ENCODE data around the gene MTUS2.

MTUS2 gene

GRCh38 chr13:29508876-29509252, 688.7 kb downstream of the MTUS2 start:
- Histone ChIP-seq H3K9me2 (replicated peaks; ENCODE audit: insufficient read depth, low read length) (no peaks in the 10 kb centered on the region), H3K9ac (ENCODE audit: low read length) (no peak overlapping the region), H3K4me2 (ENCODE audit: low read depth, low read length) (no peak overlapping the region), H3K9me3 (replicated peaks; ENCODE audit: insufficient read depth, low read length) (no peaks in the 10 kb centered on the region), H3K36me3 (replicated peaks; ENCODE audit: insufficient read depth, low read length) (no peaks in the 10 kb centered on the region), H3K4me3 (ENCODE audit: low read length) (no peak overlapping the region), H3F3A (ENCODE audit: insufficient read depth, low read length) (no peaks in the 10 kb centered on the region), H3K4me1 (ENCODE audit: low read length) (no peaks in the 10 kb centered on the region), H2AFZ (ENCODE audit: low read length) (no peak overlapping the region), H3K27ac (ENCODE audit: low read length) (no peak overlapping the region), H4K20me1 (ENCODE audit: insufficient read depth, low read length) (no peaks in the 10 kb centered on the region), H3K27me3 (replicated peaks; ENCODE audit: insufficient read depth, low read length) (no peaks in the 10 kb centered on the region), H3K79me2 (ENCODE audit: low read length) (no peaks in the 10 kb centered on the region)
- TF ChIP-seq CTCF (IDR thresholded peaks at IDR 0.05; ENCODE audit: low read length): no peak
- no peak for TF ChIP-seq EZH2 (optimal IDR thresholded peaks at IDR 0.05; ENCODE audit: low read depth, low read length)
- TF ChIP-seq EZH2phosphoT487 (IDR thresholded peaks at IDR 0.05; ENCODE audit: low read length): no peak
- no peak for DNase-seq

- no peaks in the 10 kb centered on the region for H3K27me3 ChIP-seq (replicated peaks; ENCODE audit: insufficient read depth, low read length)
- no peak overlapping the region for H2AFZ ChIP-seq (ENCODE audit: low read length)
- H3K9me3 ChIP-seq (replicated peaks; ENCODE audit: insufficient read depth, low read length): no peaks in the 10 kb centered on the region
- H3K79me2 ChIP-seq (ENCODE audit: low read length): no peaks in the 10 kb centered on the region
- no peaks in the 10 kb centered on the region for H4K20me1 ChIP-seq (ENCODE audit: insufficient read depth, low read length)
- TF ChIP-seq CTCF (IDR thresholded peaks at IDR 0.05; ENCODE audit: low read length) (no peak), EZH2phosphoT487 (IDR thresholded peaks at IDR 0.05; ENCODE audit: low read length) (no peak), EZH2 (optimal IDR thresholded peaks at IDR 0.05; ENCODE audit: low read depth, low read length) (no peak)
- no peak overlapping the region for H3K9ac ChIP-seq (ENCODE audit: low read length)
- no peaks in the 10 kb centered on the region for H3K36me3 ChIP-seq (replicated peaks; ENCODE audit: insufficient read depth, low read length)
- DNase-seq: no peak
- no peaks in the 10 kb centered on the region for H3F3A ChIP-seq (ENCODE audit: insufficient read depth, low read length)
- no peaks in the 10 kb centered on the region for H3K4me1 ChIP-seq (ENCODE audit: low read length)
- H3K4me2 ChIP-seq (ENCODE audit: low read depth, low read length): no peak overlapping the region
- no peak overlapping the region for H3K27ac ChIP-seq (ENCODE audit: low read length)
- H3K9me2 ChIP-seq (replicated peaks; ENCODE audit: insufficient read depth, low read length): no peaks in the 10 kb centered on the region
- no peak overlapping the region for H3K4me3 ChIP-seq (ENCODE audit: low read length)
These were observed 690.0 kb downstream of the MTUS2 start for GRCh38 chr13:29509999-29510589.

- H3F3A ChIP-seq (ENCODE audit: insufficient read depth, low read length): no peaks in the 10 kb centered on the region
- TF ChIP-seq CTCF (IDR thresholded peaks at IDR 0.05; ENCODE audit: low read length) (no peak), EZH2phosphoT487 (IDR thresholded peaks at IDR 0.05; ENCODE audit: low read length) (no peak), EZH2 (optimal IDR thresholded peaks at IDR 0.05; ENCODE audit: low read depth, low read length) (no peak)
These were observed 690.5 kb downstream of the MTUS2 start for GRCh38 chr13:29510651-29511084.

More at GRCh38 chr13:29510651-29511084, 690.5 kb downstream of the MTUS2 start:
- Histone ChIP-seq H3K79me2 (ENCODE audit: low read length) (no peaks in the 10 kb centered on the region), H3K27me3 (replicated peaks; ENCODE audit: insufficient read depth, low read length) (no peaks in the 10 kb centered on the region), H4K20me1 (ENCODE audit: insufficient read depth, low read length) (no peaks in the 10 kb centered on the region), H3K27ac (ENCODE audit: low read length) (no peak overlapping the region), H3K9me3 (replicated peaks; ENCODE audit: insufficient read depth, low read length) (no peaks in the 10 kb centered on the region), H2AFZ (ENCODE audit: low read length) (no peak overlapping the region), H3K4me3 (ENCODE audit: low read length) (no peak overlapping the region), H3K4me2 (ENCODE audit: low read depth, low read length) (no peak overlapping the region), H3K9me2 (replicated peaks; ENCODE audit: insufficient read depth, low read length) (no peaks in the 10 kb centered on the region), H3K36me3 (replicated peaks; ENCODE audit: insufficient read depth, low read length) (no peaks in the 10 kb centered on the region), H3K4me1 (ENCODE audit: low read length) (no peaks in the 10 kb centered on the region), H3K9ac (ENCODE audit: low read length) (no peak overlapping the region)
- DNase-seq: no peak

All from MM.1S (cell line).